ENCODE data around the gene KBTBD8. TPM values are rescaled to one million over a fixed set of nuclear protein-coding genes. Genes with fewer than 3 reads are reported as not detected.

Gene KBTBD8
- total and polyA plus RNA-seq, 2 of the 13 experiments (the other 11 are each of a cell fraction or from before 2014, with no cell fraction given), result 1.1 to 7.6 TPM

DNA sequence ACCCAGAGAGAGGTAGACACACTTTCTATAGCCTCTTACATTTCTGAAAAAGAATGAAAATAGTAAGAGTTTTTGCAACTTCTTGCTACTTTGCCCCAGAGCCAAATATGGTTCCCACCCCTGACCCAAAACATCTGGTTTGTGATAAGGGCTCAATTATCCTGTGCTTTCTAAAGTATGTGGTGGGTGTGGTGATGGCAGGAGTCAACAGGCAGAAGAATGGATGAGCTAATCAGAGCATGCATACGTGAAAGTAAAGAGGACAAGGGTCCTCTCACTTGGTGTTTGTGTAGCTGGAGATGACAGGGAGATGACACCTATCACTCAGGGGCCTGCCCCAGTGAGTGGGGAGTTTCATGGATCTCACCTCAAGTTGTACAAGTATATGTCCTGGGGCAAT is 19.1 kb downstream of the KBTBD8 start:
- ATAC-seq (peak; percentile 86), FAIRE-seq (no peak), DNase-seq (ENCODE audit: low spot score) (peak; percentile 67)
- WGBS (ENCODE audit: low lambda C conversion rate), result 0% methylated on average over 1 of the region's 1 CpG
- ChIA-PET CTCF (ENCODE audit: low intra/inter-chr PET ratio, low total read pairs) (no interaction called here), POLR2A (no interaction called here)
- no TSS peak for BruUV-seq (replicated peaks)
- Histone ChIP-seq H3K4me3 (replicated peaks in 1 of 3; ENCODE audit: insufficient read depth in 1 of 3, low read depth in 2 of 3, low read length in 3 of 3) (no peak overlapping the region), H3K9me3 (ENCODE audit: low read length) (no peaks in the 10 kb centered on the region), H3K4me1 (ENCODE audit: insufficient read depth, low read length) (peaks cover 21% of the 10 kb centered on the region), H2AFZ (ENCODE audit: low read length) (no peak overlapping the region), H3K4me2 (ENCODE audit: low read depth, low read length) (0 out of 2 replicates have a peak overlapping the region, but pooled peaks have one; percentile 10), H3K36me3 (replicated peaks in 1 of 2; ENCODE audit: control insufficient read depth in 1 of 2, insufficient read depth in 2 of 2, low read length in 2 of 2) (no peaks in the 10 kb centered on the region), H3K79me2 (ENCODE audit: insufficient read depth, low read length) (no peaks in the 10 kb centered on the region), H3K27me3 (ENCODE audit: control insufficient read depth in 1 of 2, insufficient read depth in 2 of 2, low read length in 2 of 2) (peaks cover 1 to 11% of the 10 kb centered on the region in 2 experiments; a peak in 4 of 5 replicates), H4K20me1 (ENCODE audit: insufficient read depth, low read length) (no peaks in the 10 kb centered on the region), H3K27ac (ENCODE audit: extremely low read length, insufficient read depth, low read length) (no peak overlapping the region), H3K9ac (ENCODE audit: insufficient read depth, low read depth, low read length) (no peak overlapping the region)
- intact Hi-C loops (cut with micrococcal nuclease; ENCODE audit: unreplicated experiment) (no loop called here), in situ Hi-C loops (cut with HindIII; ENCODE audit: extremely low pct_ligation_motif_present, low pct_unique_long_range_greater_than_20kb) (no loop called here)
- TF ChIP-seq MTA1 (CRISPR knock-in tag; IDR thresholded peaks at IDR 0.05; ENCODE audit: borderline replicate concordance), result no peak
- no peak for TF ChIP-seq ZEB1 (IDR thresholded peaks at IDR 0.05; ENCODE audit: insufficient replicate concordance, low read depth)
- TF ChIP-seq, protein P1, sequence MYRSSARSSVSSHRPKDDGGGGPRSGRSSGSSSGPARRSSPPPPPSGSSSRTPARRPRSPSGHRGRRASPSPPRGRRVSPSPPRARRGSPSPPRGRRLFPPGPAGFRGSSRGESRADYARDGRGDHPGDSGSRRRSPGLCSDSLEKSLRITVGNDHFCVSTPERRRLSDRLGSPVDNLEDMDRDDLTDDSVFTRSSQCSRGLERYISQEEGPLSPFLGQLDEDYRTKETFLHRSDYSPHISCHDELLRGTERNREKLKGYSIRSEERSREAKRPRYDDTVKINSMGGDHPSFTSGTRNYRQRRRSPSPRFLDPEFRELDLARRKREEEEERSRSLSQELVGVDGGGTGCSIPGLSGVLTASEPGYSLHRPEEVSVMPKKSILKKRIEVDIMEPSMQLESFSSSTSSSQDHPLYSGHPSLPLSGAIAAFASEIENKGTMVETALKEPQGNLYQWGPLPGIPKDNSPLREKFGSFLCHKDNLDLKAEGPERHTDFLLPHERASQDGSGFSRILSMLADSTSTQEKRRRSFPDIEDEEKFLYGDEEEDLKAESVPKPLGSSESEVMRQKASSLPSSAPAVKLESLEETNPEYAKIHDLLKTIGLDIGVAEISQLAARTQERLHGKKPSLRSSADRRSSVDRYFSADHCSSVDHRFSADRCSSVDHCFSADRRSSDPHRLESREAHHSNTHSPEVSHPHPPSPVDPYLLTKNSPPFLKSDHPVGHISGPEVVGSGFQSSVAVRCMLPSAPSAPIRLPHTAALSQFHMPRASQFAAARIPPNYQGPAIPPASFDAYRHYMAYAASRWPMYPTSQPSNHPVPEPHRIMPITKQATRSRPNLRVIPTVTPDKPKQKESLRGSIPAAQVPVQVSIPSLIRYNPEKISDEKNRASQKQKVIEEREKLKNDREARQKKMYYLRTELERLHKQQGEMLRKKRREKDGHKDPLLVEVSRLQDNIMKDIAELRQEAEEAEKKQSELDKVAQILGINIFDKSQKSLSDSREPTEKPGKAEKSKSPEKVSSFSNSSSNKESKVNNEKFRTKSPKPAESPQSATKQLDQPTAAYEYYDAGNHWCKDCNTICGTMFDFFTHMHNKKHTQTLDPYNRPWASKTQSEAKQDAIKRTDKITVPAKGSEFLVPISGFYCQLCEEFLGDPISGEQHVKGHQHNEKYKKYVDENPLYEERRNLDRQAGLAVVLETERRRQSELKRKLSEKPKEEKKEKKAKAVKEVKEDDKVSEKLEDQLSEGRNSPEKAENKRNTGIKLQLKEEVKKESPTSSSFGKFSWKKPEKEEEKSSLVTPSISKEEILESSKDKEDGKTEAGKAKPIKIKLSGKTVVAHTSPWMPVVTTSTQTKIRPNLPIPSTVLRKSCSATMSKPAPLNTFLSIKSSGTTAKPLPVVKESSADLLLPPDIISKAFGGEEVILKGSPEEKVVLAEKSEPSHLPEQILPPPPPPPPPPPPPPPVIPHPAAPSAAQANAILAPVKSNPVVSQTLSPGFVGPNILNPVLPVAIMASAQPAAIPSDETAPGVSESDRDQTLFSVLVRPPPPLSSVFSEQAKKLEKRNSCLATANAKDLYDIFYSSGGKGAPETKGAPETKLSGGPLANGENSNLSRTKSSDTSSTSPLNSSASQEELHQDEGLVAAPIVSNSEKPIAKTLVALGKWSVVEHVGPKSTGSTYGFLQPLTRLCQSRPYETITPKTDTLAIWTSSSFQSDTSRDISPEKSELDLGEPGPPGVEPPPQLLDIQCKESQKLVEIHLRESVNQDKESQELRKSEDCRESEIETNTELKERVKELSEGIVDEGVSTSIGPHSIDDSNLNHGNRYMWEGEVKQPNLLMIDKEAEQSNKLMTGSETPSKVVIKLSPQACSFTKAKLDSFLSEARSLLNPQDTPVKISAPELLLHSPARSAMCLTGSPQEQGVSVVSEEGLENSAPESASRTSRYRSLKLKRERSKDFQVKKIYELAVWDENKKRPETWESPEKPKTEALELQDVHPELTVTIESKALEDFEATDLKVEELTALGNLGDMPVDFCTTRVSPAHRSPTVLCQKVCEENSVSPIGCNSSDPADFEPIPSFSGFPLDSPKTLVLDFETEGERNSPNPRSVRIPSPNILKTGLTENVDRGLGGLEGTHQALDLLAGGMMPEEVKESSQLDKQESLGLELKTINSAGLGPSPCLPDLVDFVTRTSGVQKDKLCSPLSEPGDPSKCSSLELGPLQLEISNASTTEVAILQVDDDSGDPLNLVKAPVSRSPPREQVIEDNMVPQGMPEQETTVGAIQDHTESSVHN (CRISPR knock-in tag; IDR thresholded peaks at IDR 0.05), result no peak
- TF ChIP-seq FOXA1 (IDR thresholded peaks at IDR 0.05), result no peak
- TF ChIP-seq FOXA1 (CRISPR knock-in tag; IDR thresholded peaks at IDR 0.05), result 0 out of 2 replicates have a peak, but pooled peaks have one; percentile 16
- no peak for TF ChIP-seq FOXO1 (CRISPR knock-in tag; IDR thresholded peaks at IDR 0.05)
- TF ChIP-seq ZNF263 (CRISPR knock-in tag; IDR thresholded peaks at IDR 0.05), result no peak
- TF ChIP-seq ZNF562 (CRISPR knock-in tag; IDR thresholded peaks at IDR 0.05; ENCODE audit: borderline replicate concordance), result no peak
- no peak for TF ChIP-seq ZSCAN25 (CRISPR knock-in tag; IDR thresholded peaks at IDR 0.05)
- TF ChIP-seq, protein P2, sequence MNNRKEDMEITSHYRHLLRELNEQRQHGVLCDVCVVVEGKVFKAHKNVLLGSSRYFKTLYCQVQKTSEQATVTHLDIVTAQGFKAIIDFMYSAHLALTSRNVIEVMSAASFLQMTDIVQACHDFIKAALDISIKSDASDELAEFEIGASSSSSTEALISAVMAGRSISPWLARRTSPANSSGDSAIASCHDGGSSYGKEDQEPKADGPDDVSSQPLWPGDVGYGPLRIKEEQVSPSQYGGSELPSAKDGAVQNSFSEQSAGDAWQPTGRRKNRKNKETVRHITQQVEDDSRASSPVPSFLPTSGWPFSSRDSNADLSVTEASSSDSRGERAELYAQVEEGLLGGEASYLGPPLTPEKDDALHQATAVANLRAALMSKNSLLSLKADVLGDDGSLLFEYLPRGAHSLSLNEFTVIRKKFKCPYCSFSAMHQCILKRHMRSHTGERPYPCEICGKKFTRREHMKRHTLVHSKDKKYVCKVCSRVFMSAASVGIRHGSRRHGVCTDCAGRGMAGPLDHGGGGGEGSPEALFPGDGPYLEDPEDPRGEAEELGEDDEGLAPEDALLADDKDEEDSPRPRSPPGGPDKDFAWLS (CRISPR knock-in tag; IDR thresholded peaks at IDR 0.05; ENCODE audit: borderline replicate concordance), result no peak
- TF ChIP-seq, protein P3, sequence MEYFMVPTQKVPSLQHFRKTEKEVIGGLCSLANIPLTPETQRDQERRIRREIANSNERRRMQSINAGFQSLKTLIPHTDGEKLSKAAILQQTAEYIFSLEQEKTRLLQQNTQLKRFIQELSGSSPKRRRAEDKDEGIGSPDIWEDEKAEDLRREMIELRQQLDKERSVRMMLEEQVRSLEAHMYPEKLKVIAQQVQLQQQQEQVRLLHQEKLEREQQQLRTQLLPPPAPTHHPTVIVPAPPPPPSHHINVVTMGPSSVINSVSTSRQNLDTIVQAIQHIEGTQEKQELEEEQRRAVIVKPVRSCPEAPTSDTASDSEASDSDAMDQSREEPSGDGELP (IDR thresholded peaks at IDR 0.05; ENCODE audit: borderline replicate concordance, low read depth), result no peak
- TF ChIP-seq MEIS2 (CRISPR knock-in tag; IDR thresholded peaks at IDR 0.05), result 0 out of 2 replicates have a peak, but pooled peaks have one; percentile 38
- peak; percentile 37; the same call in 1 of the 2 replicates for TF ChIP-seq SOX5 (CRISPR knock-in tag; IDR thresholded peaks at IDR 0.05; ENCODE audit: borderline replicate concordance)
- TF ChIP-seq SRF (IDR thresholded peaks at IDR 0.05; ENCODE audit: low read depth, low read length), result 0 out of 2 replicates have a peak, but pooled peaks have one; percentile 24
- TF ChIP-seq SOX13 (IDR thresholded peaks at IDR 0.05), result no peak
- peak in 1 of 2 experiments; percentile 49; a peak in 1 of 4 replicates for TF ChIP-seq SOX13 (CRISPR knock-in tag; conservative IDR thresholded peaks at IDR 0.05 in 1 of 2, IDR thresholded peaks at IDR 0.05 in 1 of 2)

All from HepG2 (cell line).